Heart left ventricle (tissue), 16 donors: ENCODE data around the gene EMC8. TPM values are rescaled to one million over a fixed set of nuclear protein-coding genes. Genes with fewer than 3 reads are reported as not detected.

Source experiments
- ATAC-seq, 4 donors: fragments of 200-7000 bp; cut with Tn5 transposase; one replicate each; pipeline ENCODE4 v1.9.1; 2020 to 2022; ENCODE audit warnings: moderate library complexity in 4 of 4, mild to moderate bottlenecking in 3 of 4, moderate number of reproducible peaks in 1 of 4
- DNase-seq, 5 donors: peaks; one replicate each; pipeline ENCODE4 v3.0.0-alpha.2; 2020
- H3K27ac ChIP-seq, 12 donors: fragments of 200-600 bp; sonication (generic) in 4 of 12; one replicate each; pipeline versions ENCODE4 v1.5.0 to v1.8.0; 2016 to 2022; ENCODE audit warnings: mild to moderate bottlenecking in 2 of 12
- H3K27me3 ChIP-seq, 9 donors: fragments of 200-600 bp; sonication (generic) in 2 of 9; one replicate each; pipeline versions ENCODE4 v1.5.1 to v1.8.0; 2016 to 2022; ENCODE audit warnings: mild to moderate bottlenecking in 3 of 9
- H3K36me3 ChIP-seq, 9 donors: fragments of 200-600 bp; sonication (generic) in 2 of 9; one replicate each; pipeline versions ENCODE4 v1.5.0 to v1.8.0; 2018 to 2022; ENCODE audit warnings: mild to moderate bottlenecking in 2 of 9
- H3K4me1 ChIP-seq, 12 donors: fragments of 200-600 bp; sonication (generic) in 4 of 12; one replicate each; pipeline versions ENCODE4 v1.5.0 to v1.8.0; 2016 to 2022; ENCODE audit warnings: mild to moderate bottlenecking in 3 of 12
- H3K4me3 ChIP-seq, 12 donors: fragments of 200-600 bp; sonication (generic) in 4 of 12; one replicate each; pipeline versions ENCODE4 v1.5.0 to v1.8.0; 2017 to 2022; ENCODE audit warnings: mild to moderate bottlenecking in 9 of 12, moderate library complexity in 4 of 12
- H3K9me3 ChIP-seq, 12 donors: fragments of 200-600 bp; sonication (generic) in 4 of 12; one replicate each; pipeline versions ENCODE4 v1.5.0 to v1.8.0; 2016 to 2022; ENCODE audit warnings: mild to moderate bottlenecking in 1 of 12
- POLR2A ChIP-seq, 2 donors: fragments of 450-650 bp; IDR thresholded peaks; one replicate each; pipeline ENCODE4 v1.6.1; 2017; ENCODE audit warnings: antibody characterized with exemption in 2 of 2, mild to moderate bottlenecking in 2 of 2, moderate library complexity in 2 of 2
- WGBS, 4 donors: extraction: QIAGEN DNeasy Blood & Tissue Kit in 2 of 4; methylation state at CpG; one replicate each; pipeline versions ENCODE4 v1.1.5 to v1.1.7; 2013 to 2018; 5-methylcytosine and 5-hydroxymethylcytosine counted together
- intact Hi-C, 10 donors: fragments of 100-400 bp; cut with DNase I; formaldehyde crosslinking; loops; one replicate each; pipeline versions ENCODE4 v1.11.1 to v1.14.2; 2022
- polyA plus RNA-seq, 2 donors: library from polyadenylated mRNA; stranded (reverse); fragments of 200-250 nt; gene quantifications; one replicate each; pipeline ENCODE4 v1.2.3, GENCODE V29; 2013
- total RNA-seq, 9 donors: library from RNA; depleted of rRNA in 2 of 9; stranded (reverse); fragments of >200 nt in 2 of 9; fragmentation: NEBNext Ultra II Directional in 3 of 9; extraction: Animal tissue kit (Norgen Biotek cat#: 25700) in 3 of 9; gene quantifications; one replicate each; pipeline versions ENCODE4 v1.1.0 to v1.2.4, GENCODE V29; 2016 to 2023
- TF ChIP-seq, protein P1 (sequence below), 12 donors: fragments of 200-600 bp; sonication (generic) in 4 of 12; IDR thresholded peaks; one replicate each; pipeline versions ENCODE4 v1.5.0 to v1.8.0; 2018 to 2022; ENCODE audit warnings: antibody characterized with exemption in 12 of 12, mild to moderate bottlenecking in 5 of 12
- donor health status: ischemic (EF 13 %, LVEDD 7.1; RV severe dilation, severe dysfunction).
- donor health status: healthy with polysubstance abuse.
- donor health status: DM: no; HTN: yes; CAD: no.
- donor health status: DM: no; HTN: no; CAD: no.
- donor health status: ischemic (EF 25% LVEDD 6.9; RV normal size, moderate dysfunction).
- donor health status: ischemic (EF 25% LVEDD 5.7; RV mildly dilated, moderate dysfunction).
- donor health status: healthy.
- donor health status: DM: yes; HTN: yes; CAD: no.
- donor health status: ischemic (EF 35%, LVEDD 5.7; RV mildly dilated, moderate dysfunction).
- donor health status: nonischemic (EF 11% LVEDD 7.7; RV severe dilation, severe dysfunction).
- donor health status: DM: yes; HTN: yes; CAD: no.
- donor health status: PGD.
- donor health status: ischemic (EF 29% LVEDD 5.4; RV normal size, mild dysfunction).
- donor health status: nonischemic (EF 23%, LVEDD 6.1; RV moderate dilation, normal function).

EMC8 gene
- total and polyA plus RNA-seq, 11 donors: 9.2 to 39.1 (median 24.4) TPM

DNA sequence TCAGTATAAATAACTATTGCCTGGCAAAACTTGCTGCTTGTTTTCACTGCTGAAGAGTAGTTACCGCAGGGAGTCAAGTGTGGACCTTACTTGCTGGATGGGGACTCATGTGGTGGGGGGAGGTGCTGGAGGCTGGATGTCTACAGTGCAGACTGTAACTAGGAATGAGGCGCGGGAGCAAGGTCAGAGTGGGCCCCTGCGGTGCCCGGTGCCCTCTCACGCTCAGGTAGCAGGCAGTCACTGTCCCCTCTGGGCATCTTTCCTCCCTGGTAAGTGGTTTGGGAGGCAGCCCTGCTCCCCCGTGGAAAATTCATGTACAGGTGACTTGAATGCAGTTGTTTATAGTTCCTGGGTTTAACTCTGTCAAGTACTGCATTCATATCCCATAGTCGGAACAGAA lies 4.6 kb downstream of the EMC8 start:
- DNase-seq: no peak

DNA sequence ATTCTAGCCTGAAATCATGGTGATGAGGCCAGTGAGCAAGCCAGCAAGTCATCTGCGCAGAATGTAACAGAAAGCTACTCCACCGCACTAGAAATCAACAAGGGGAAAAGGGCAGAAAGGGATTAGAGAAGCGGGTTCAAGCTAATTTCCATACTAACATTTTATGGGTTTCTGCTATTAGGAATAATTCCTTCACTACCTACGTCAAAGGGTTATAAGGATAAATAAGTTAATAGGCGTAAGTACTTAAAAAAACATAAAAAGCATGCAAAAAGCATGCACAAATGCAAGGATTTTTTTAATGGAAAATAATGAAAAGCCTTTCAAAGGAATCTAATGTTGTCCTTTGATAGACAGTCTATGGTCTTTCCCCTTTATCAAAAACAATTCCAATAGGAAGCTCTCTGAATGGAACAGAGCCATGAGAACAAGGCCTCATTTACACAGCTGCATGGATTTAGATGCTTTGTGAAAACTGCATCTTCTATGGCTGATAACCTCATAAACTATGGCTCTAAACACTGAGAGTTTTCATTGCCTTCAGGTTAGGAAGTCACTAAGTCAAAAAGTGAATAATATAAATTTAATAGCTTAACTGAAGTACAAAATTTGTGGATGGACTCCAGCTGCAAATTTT lies 5.6 kb downstream of the EMC8 start:
- peaks cover 0 to 59% (median 39%) of the 10 kb centered on the region in 9 donors for H3K36me3 ChIP-seq
- H3K4me1 ChIP-seq: peaks cover 0 to 30% (median 15%) of the 10 kb centered on the region in 12 donors
- no peak overlapping the region for H3K27ac ChIP-seq
- no peak overlapping the region for H3K4me3 ChIP-seq
- H3K27me3 ChIP-seq: no peaks in the 10 kb centered on the region
- DNase-seq (no peak), ATAC-seq (no peak)
- TF ChIP-seq, protein P1, sequence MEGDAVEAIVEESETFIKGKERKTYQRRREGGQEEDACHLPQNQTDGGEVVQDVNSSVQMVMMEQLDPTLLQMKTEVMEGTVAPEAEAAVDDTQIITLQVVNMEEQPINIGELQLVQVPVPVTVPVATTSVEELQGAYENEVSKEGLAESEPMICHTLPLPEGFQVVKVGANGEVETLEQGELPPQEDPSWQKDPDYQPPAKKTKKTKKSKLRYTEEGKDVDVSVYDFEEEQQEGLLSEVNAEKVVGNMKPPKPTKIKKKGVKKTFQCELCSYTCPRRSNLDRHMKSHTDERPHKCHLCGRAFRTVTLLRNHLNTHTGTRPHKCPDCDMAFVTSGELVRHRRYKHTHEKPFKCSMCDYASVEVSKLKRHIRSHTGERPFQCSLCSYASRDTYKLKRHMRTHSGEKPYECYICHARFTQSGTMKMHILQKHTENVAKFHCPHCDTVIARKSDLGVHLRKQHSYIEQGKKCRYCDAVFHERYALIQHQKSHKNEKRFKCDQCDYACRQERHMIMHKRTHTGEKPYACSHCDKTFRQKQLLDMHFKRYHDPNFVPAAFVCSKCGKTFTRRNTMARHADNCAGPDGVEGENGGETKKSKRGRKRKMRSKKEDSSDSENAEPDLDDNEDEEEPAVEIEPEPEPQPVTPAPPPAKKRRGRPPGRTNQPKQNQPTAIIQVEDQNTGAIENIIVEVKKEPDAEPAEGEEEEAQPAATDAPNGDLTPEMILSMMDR (IDR thresholded peaks at IDR 0.05): no peak
- TF ChIP-seq POLR2A (IDR thresholded peaks at IDR 0.05): no peak
- peaks cover 0 to 4% (median 0%) of the 10 kb centered on the region in 12 donors for H3K9me3 ChIP-seq
- WGBS, 4 donors: 96 to 99% (median 97%) methylated on average over 5 of the region's 5 CpGs
- intact Hi-C loops: no loop called here

More for the DNA sequence above, 4.6 kb downstream of the EMC8 start:
- Histone ChIP-seq H3K9me3 (peaks cover 0 to 4% (median 0%) of the 10 kb centered on the region in 12 donors), H3K27me3 (no peaks in the 10 kb centered on the region), H3K36me3 (peaks cover 0 to 55% (median 37%) of the 10 kb centered on the region in 9 donors), H3K27ac (no peak overlapping the region), H3K4me3 (no peak overlapping the region), H3K4me1 (peaks cover 0 to 31% (median 15%) of the 10 kb centered on the region in 12 donors)
- TF ChIP-seq, protein P1 (IDR thresholded peaks at IDR 0.05): no peak
- no peak for TF ChIP-seq POLR2A (IDR thresholded peaks at IDR 0.05)
- 84 to 89% (median 84%) methylated on average over 8 of the region's 8 CpGs for WGBS, 4 donors
- intact Hi-C loops: no loop called here
- ATAC-seq: no peak

DNA sequence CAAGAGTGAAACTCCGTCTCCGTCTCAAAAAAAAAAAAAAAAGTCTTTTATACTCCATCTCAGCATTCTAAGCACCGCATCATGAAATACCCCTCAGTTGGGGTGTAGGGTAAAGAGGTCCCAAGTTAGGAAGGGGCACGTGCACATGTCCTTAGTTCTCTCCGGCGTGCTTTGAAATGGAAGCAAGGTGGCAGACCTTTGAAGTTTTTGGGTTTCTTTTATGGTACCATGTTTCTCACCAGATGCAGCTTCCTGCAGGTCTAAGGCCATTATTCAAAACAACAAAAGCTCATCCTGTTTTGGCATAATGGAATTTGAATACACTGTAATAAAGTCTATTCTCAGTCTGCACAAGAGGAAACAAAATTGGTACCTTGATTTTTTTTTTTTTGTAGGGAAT lies 9.6 kb downstream of the EMC8 start:
- DNase-seq: no peak
- H3K4me1 ChIP-seq: peaks cover 0 to 3% (median 0%) of the 10 kb centered on the region in 12 donors
- peaks cover 0 to 76% (median 52%) of the 10 kb centered on the region in 9 donors for H3K36me3 ChIP-seq
- no peak for ATAC-seq
- H3K27ac ChIP-seq: no peak overlapping the region
- H3K4me3 ChIP-seq: no peak overlapping the region
- peaks cover 0 to 4% (median 0%) of the 10 kb centered on the region in 12 donors for H3K9me3 ChIP-seq
- intact Hi-C loops: no loop called here
- TF ChIP-seq, protein P1 (IDR thresholded peaks at IDR 0.05): no peak
- no peak for TF ChIP-seq POLR2A (IDR thresholded peaks at IDR 0.05)
- WGBS, 4 donors: 85 to 91% (median 88%) methylated on average over 6 of the region's 6 CpGs
- H3K27me3 ChIP-seq: no peaks in the 10 kb centered on the region

DNA sequence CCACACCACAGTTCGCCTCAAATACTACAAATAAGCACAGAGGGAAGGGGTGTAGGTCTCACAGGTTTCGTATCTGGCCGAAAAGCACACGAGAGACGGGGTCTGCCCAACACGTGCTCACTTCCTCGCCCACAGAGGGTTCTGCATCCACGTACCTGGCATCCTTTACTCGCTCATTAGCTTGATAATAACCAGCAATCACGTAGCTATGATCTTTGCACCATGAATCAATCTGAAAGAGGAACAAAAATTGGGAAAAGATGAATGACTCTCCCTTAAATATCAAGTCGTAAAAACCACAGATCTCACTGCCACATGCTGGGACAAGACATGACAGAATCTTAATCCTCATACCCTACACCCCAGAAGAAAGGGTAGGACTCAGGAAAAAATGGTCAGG lies 10.5 kb downstream of the EMC8 start:
- 94 to 95% (median 95%) methylated on average over 11 of the region's 11 CpGs for WGBS, 4 donors
- DNase-seq (no peak), ATAC-seq (no peak)
- Histone ChIP-seq H3K4me1 (peaks cover 0 to 3% (median 0%) of the 10 kb centered on the region in 12 donors), H3K27ac (no peak overlapping the region), H3K4me3 (no peak overlapping the region), H3K27me3 (no peaks in the 10 kb centered on the region), H3K36me3 (peaks cover 0 to 73% (median 50%) of the 10 kb centered on the region in 9 donors), H3K9me3 (peaks cover 0 to 4% (median 0%) of the 10 kb centered on the region in 12 donors)
- intact Hi-C loops: no loop called here
- no peak for TF ChIP-seq POLR2A (IDR thresholded peaks at IDR 0.05)
- TF ChIP-seq, protein P1 (IDR thresholded peaks at IDR 0.05): no peak
